Progenitor cell of endocrine pancreas (in vitro differentiated cells): Measurements from ENCODE around the gene IRGQ. TPM values are rescaled to one million over a fixed set of nuclear protein-coding genes. Genes with fewer than 3 reads are reported as not detected.
A peak's percentile ranks its signal among the peaks of the same experiment; 100 is the strongest.
"Not testable (repeated sequence)": the region's sequence is repeated elsewhere in the genome, so short reads cannot be mapped to it uniquely, and the experiment has no call there.

Source experiments
- DNase-seq: peaks from one replicate; pipeline ENCODE4 v3.0.0; 2021; ENCODE audit warnings: low spot score; ENCODE audit not compliant: unreplicated experiment
- H3K27ac Mint-ChIP-seq: 2 replicates; pipeline ENCODE4 v1.8.0; 2021; ENCODE audit warnings: mild to moderate bottlenecking, moderate library complexity, mixed read lengths
- H3K27me3 Mint-ChIP-seq: 2 replicates; pipeline ENCODE4 v1.8.0; 2021; ENCODE audit warnings: mixed read lengths
- H3K36me3 Mint-ChIP-seq: 2 replicates; pipeline ENCODE4 v1.8.0; 2022; ENCODE audit warnings: mixed read lengths; ENCODE audit not compliant: insufficient read depth
- H3K4me1 Mint-ChIP-seq: 2 replicates; pipeline ENCODE4 v1.8.0; 2021; ENCODE audit warnings: low read depth, mixed read lengths
- H3K4me3 Mint-ChIP-seq: 2 replicates; pipeline ENCODE4 v1.8.0; 2021; ENCODE audit warnings: low read depth, mild to moderate bottlenecking, moderate library complexity, mixed read lengths
- H3K9me3 Mint-ChIP-seq: 2 replicates; pipeline ENCODE4 v1.8.0; 2021; ENCODE audit warnings: low read depth, mixed read lengths
- CTCF ChIP-seq: fragments of 200-600 bp; sonication (generic); IDR thresholded peaks from one replicate; pipeline ENCODE4 v1.5.0; 2021; ENCODE audit warnings: antibody characterized with exemption, mild to moderate bottlenecking; ENCODE audit not compliant: unreplicated experiment
- total RNA-seq: library from RNA; stranded (reverse); gene quantifications from 2 replicates; pipeline ENCODE4 v1.2.1, GENCODE V29; 2021

The IRGQ gene
- total RNA-seq, 1 donor from 2014 or later = 63.6 TPM

- H3K4me3 Mint-ChIP-seq = no peak overlapping the region
These were observed 40.3 kb upstream of the IRGQ start for GRCh38 chr19:43636121-43636683.

GRCh38 chr19:43635561-43635940 lies 39.6 kb upstream of the IRGQ start:
- H3K9me3 Mint-ChIP-seq, DNase-seq, H3K27me3 Mint-ChIP-seq, H3K36me3 Mint-ChIP-seq: not testable (repeated sequence)
- peaks cover 33% of the 10 kb centered on the region for H3K4me1 Mint-ChIP-seq
- H3K4me3 Mint-ChIP-seq = peak overlapping the region; percentile 67
- peak overlapping the region; percentile 95 for H3K27ac Mint-ChIP-seq

More at GRCh38 chr19:43636121-43636683, 40.3 kb upstream of the IRGQ start:
- DNase-seq = no peak
- H3K9me3 Mint-ChIP-seq = no peaks in the 10 kb centered on the region
- H3K4me1 Mint-ChIP-seq = peaks cover 33% of the 10 kb centered on the region
- H3K27me3 Mint-ChIP-seq = peaks cover 5% of the 10 kb centered on the region
- TF ChIP-seq CTCF = no peak
- peaks cover 6% of the 10 kb centered on the region for H3K36me3 Mint-ChIP-seq
- no peak overlapping the region for H3K27ac Mint-ChIP-seq

GRCh38 chr19:43634872-43635560 lies 39.1 kb upstream of the IRGQ start:
- H3K36me3 Mint-ChIP-seq = peaks cover 7% of the 10 kb centered on the region
- no peaks in the 10 kb centered on the region for H3K27me3 Mint-ChIP-seq
- no peak for TF ChIP-seq CTCF
- H3K4me1 Mint-ChIP-seq = peaks cover 33% of the 10 kb centered on the region
- H3K27ac Mint-ChIP-seq = peak overlapping the region; percentile 95
- H3K9me3 Mint-ChIP-seq = no peaks in the 10 kb centered on the region
- H3K4me3 Mint-ChIP-seq = peak overlapping the region; percentile 67
- no peak for DNase-seq

GRCh38 chr19:43634506-43634871 lies 38.6 kb upstream of the IRGQ start:
- peaks cover 7% of the 10 kb centered on the region for H3K36me3 Mint-ChIP-seq
- no peaks in the 10 kb centered on the region for H3K9me3 Mint-ChIP-seq
- no peak for DNase-seq
- no peaks in the 10 kb centered on the region for H3K27me3 Mint-ChIP-seq
- no peak overlapping the region for H3K4me3 Mint-ChIP-seq
- H3K4me1 Mint-ChIP-seq = peaks cover 33% of the 10 kb centered on the region
- no peak for TF ChIP-seq CTCF
- H3K27ac Mint-ChIP-seq = no peak overlapping the region

- H3K4me1 Mint-ChIP-seq = peaks cover 32% of the 10 kb centered on the region
- no peak overlapping the region for H3K27ac Mint-ChIP-seq
- H3K9me3 Mint-ChIP-seq = no peaks in the 10 kb centered on the region
- H3K27me3 Mint-ChIP-seq = no peaks in the 10 kb centered on the region
- DNase-seq = no peak
- H3K36me3 Mint-ChIP-seq = peaks cover 7% of the 10 kb centered on the region
- H3K4me3 Mint-ChIP-seq = no peak overlapping the region
- no peak for TF ChIP-seq CTCF
These were observed 38.1 kb upstream of the IRGQ start for GRCh38 chr19:43634068-43634467.

- no peak overlapping the region for H3K27ac Mint-ChIP-seq
- no peak overlapping the region for H3K4me3 Mint-ChIP-seq
- H3K36me3 Mint-ChIP-seq = peaks cover 7% of the 10 kb centered on the region
- H3K4me1 Mint-ChIP-seq = peaks cover 26% of the 10 kb centered on the region
- H3K9me3 Mint-ChIP-seq = no peaks in the 10 kb centered on the region
- H3K27me3 Mint-ChIP-seq = no peaks in the 10 kb centered on the region
- no peak for TF ChIP-seq CTCF
- no peak for DNase-seq
These were observed 37.6 kb upstream of the IRGQ start for GRCh38 chr19:43633520-43633919.
